ENCODE results near the gene POTEF. TPM values are rescaled to one million over a fixed set of nuclear protein-coding genes. Genes with fewer than 3 reads are reported as not detected.
"Not testable (repeated sequence)": the region's sequence is repeated elsewhere in the genome, so short reads cannot be mapped to it uniquely, and the experiment has no call there.

POTEF gene
- total RNA-seq, 2 experiments from 2014 or later = not detected

- Mint-ChIP-seq H3K27me3 (peaks cover 4% of the 10 kb centered on the region), H3K27ac (no peak overlapping the region), H3K9me3 (no peaks in the 10 kb centered on the region), H3K36me3 (peaks cover 2% of the 10 kb centered on the region), H3K4me1 (ENCODE audit: low read depth) (no peaks in the 10 kb centered on the region), H3K4me3 (no peak overlapping the region)
- no peak for DNase-seq
- POLR2A ChIA-PET = no interaction called here
- CTCF ChIA-PET = no interaction called here
- intact Hi-C loops (cut with micrococcal nuclease) = no loop called here
Observed at GRCh38 chr2:130150181-130151144, 21.4 kb upstream of the POTEF start.

GRCh38 chr2:130148515-130148914 is 19.5 kb upstream of the POTEF start:
- H3K9me3 Mint-ChIP-seq; CTCF ChIA-PET; H3K4me3 Mint-ChIP-seq; DNase-seq; H3K27me3 Mint-ChIP-seq; POLR2A ChIA-PET; H3K36me3 Mint-ChIP-seq; H3K27ac Mint-ChIP-seq; H3K4me1 Mint-ChIP-seq (ENCODE audit: low read depth): not testable (repeated sequence)
- intact Hi-C loops (cut with micrococcal nuclease) = loop anchor here (5.0 kb wide), 1 partner anchor 34 kb away; the partner anchor contains the start of genes MZT2B and SMPD4

- H3K9me3 Mint-ChIP-seq; H3K27ac Mint-ChIP-seq; H3K4me1 Mint-ChIP-seq (ENCODE audit: low read depth); H3K36me3 Mint-ChIP-seq; H3K27me3 Mint-ChIP-seq; POLR2A ChIA-PET; CTCF ChIA-PET: not testable (repeated sequence)
- intact Hi-C loops (cut with micrococcal nuclease) = loop anchor here (5.0 kb wide), 1 partner anchor 37 kb away; the partner anchor contains the start of genes MZT2B and SMPD4
- H3K4me3 Mint-ChIP-seq = peak within 1 kb of the TSS; percentile 75
- peak; percentile 78 for DNase-seq
Observed at GRCh38 chr2:130145006-130145414, 16.0 kb upstream of the POTEF start, which contains the start of gene CCDC74B. CCDC74B (minus strand) TSS chr2:130145112; CDS start chr2:130144996, 116 bp downstream.

- H3K27ac Mint-ChIP-seq; H3K9me3 Mint-ChIP-seq; H3K36me3 Mint-ChIP-seq; H3K4me1 Mint-ChIP-seq (ENCODE audit: low read depth); POLR2A ChIA-PET; intact Hi-C loops (cut with micrococcal nuclease); H3K27me3 Mint-ChIP-seq: not testable (repeated sequence)
- peak; percentile 18 for DNase-seq
- CTCF ChIA-PET = interaction anchor here (0.9 kb wide), 1 partner anchor 108 kb away, joined by 7 read pairs; no protein-coding TSS in a partner anchor
- H3K4me3 Mint-ChIP-seq = peak overlapping the region; percentile 47
Observed at GRCh38 chr2:130143266-130144039, 14.4 kb upstream of the POTEF start.

- H3K27ac Mint-ChIP-seq; H3K9me3 Mint-ChIP-seq; POLR2A ChIA-PET; CTCF ChIA-PET; H3K4me1 Mint-ChIP-seq (ENCODE audit: low read depth); H3K27me3 Mint-ChIP-seq; intact Hi-C loops (cut with micrococcal nuclease); H3K36me3 Mint-ChIP-seq: not testable (repeated sequence)
- DNase-seq = peak; percentile 2
- H3K4me3 Mint-ChIP-seq = peak overlapping the region; percentile 47
Observed at GRCh38 chr2:130142396-130143265, 13.6 kb upstream of the POTEF start.

- H3K4me1 Mint-ChIP-seq (ENCODE audit: low read depth); H3K27ac Mint-ChIP-seq; H3K27me3 Mint-ChIP-seq; H3K4me3 Mint-ChIP-seq; H3K9me3 Mint-ChIP-seq; intact Hi-C loops (cut with micrococcal nuclease); H3K36me3 Mint-ChIP-seq; CTCF ChIA-PET; POLR2A ChIA-PET: not testable (repeated sequence)
- DNase-seq = peak; percentile 5
Observed at GRCh38 chr2:130141645-130142370, 12.8 kb upstream of the POTEF start.

GRCh38 chr2:130141002-130141401 is 12.0 kb upstream of the POTEF start:
- CTCF ChIA-PET; H3K36me3 Mint-ChIP-seq; H3K4me1 Mint-ChIP-seq (ENCODE audit: low read depth); H3K9me3 Mint-ChIP-seq; H3K27ac Mint-ChIP-seq; H3K4me3 Mint-ChIP-seq; H3K27me3 Mint-ChIP-seq; POLR2A ChIA-PET; intact Hi-C loops (cut with micrococcal nuclease): not testable (repeated sequence)
- peak; percentile 1 for DNase-seq

- H3K27me3 Mint-ChIP-seq; H3K4me3 Mint-ChIP-seq; H3K9me3 Mint-ChIP-seq; DNase-seq; intact Hi-C loops (cut with micrococcal nuclease); H3K36me3 Mint-ChIP-seq; H3K27ac Mint-ChIP-seq; POLR2A ChIA-PET; H3K4me1 Mint-ChIP-seq (ENCODE audit: low read depth); CTCF ChIA-PET: not testable (repeated sequence)
Observed at GRCh38 chr2:130140516-130140915, 11.5 kb upstream of the POTEF start.

- H3K4me3 Mint-ChIP-seq; CTCF ChIA-PET; H3K27me3 Mint-ChIP-seq; H3K36me3 Mint-ChIP-seq; intact Hi-C loops (cut with micrococcal nuclease); H3K27ac Mint-ChIP-seq; H3K9me3 Mint-ChIP-seq; POLR2A ChIA-PET; DNase-seq; H3K4me1 Mint-ChIP-seq (ENCODE audit: low read depth): not testable (repeated sequence)
Observed at GRCh38 chr2:130139331-130140280, 10.6 kb upstream of the POTEF start.

GRCh38 chr2:130138841-130139251 is 9.8 kb upstream of the POTEF start:
- DNase-seq; CTCF ChIA-PET; H3K36me3 Mint-ChIP-seq; H3K27me3 Mint-ChIP-seq; H3K27ac Mint-ChIP-seq; H3K9me3 Mint-ChIP-seq; intact Hi-C loops (cut with micrococcal nuclease); H3K4me3 Mint-ChIP-seq; POLR2A ChIA-PET; H3K4me1 Mint-ChIP-seq (ENCODE audit: low read depth): not testable (repeated sequence)

- H3K9me3 Mint-ChIP-seq; H3K4me1 Mint-ChIP-seq (ENCODE audit: low read depth); CTCF ChIA-PET; H3K27ac Mint-ChIP-seq; POLR2A ChIA-PET; intact Hi-C loops (cut with micrococcal nuclease); H3K36me3 Mint-ChIP-seq; DNase-seq; H3K4me3 Mint-ChIP-seq; H3K27me3 Mint-ChIP-seq: not testable (repeated sequence)
Observed at GRCh38 chr2:130138326-130138725, 9.3 kb upstream of the POTEF start.
